Measurements from ENCODE around the gene CAMK2A. TPM values are rescaled to one million over a fixed set of nuclear protein-coding genes. Genes with fewer than 3 reads are reported as not detected.

Gene CAMK2A
- total RNA-seq, 4 donors from 2014 or later: not detected

DNA sequence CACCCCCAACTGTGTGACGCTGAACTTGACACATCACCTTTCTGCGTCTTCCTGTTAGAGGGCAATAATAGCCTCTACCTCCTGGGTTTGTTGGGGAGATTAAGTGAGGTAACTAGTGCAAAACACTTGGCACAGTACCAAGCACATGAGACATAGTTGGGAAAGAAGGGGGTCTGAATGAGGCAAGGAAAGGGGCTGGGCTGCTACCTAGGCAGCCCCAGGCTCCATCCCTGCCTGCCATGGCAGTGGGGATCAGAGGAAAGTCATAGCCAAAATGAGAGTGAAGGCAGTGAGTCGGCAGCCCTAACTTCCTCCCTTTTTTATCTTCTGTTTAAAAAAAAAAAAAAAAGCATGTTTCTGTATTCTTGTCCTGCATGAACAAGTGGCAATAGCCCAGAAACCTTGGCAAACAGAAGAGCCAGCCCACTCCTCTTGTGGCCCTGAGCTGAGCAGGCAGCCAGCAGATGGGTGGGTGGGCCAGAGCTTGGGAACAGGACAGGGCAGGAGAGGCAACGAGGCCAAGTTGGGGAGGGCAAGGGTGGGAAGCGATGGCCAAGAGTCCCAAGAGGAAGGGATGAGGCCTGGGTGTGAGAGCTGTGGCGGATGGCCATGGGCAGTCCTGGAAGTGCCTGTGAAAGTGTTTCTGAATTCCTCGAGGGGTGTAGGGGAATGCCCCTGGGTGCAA is 11.4 kb downstream of the CAMK2A start:
- 53 to 67% methylated on average over 7 of the region's 7 CpGs for WGBS, 2 donors
- TF ChIP-seq POLR2A (IDR thresholded peaks at IDR 0.05): no peak
- TF ChIP-seq, protein P1, sequence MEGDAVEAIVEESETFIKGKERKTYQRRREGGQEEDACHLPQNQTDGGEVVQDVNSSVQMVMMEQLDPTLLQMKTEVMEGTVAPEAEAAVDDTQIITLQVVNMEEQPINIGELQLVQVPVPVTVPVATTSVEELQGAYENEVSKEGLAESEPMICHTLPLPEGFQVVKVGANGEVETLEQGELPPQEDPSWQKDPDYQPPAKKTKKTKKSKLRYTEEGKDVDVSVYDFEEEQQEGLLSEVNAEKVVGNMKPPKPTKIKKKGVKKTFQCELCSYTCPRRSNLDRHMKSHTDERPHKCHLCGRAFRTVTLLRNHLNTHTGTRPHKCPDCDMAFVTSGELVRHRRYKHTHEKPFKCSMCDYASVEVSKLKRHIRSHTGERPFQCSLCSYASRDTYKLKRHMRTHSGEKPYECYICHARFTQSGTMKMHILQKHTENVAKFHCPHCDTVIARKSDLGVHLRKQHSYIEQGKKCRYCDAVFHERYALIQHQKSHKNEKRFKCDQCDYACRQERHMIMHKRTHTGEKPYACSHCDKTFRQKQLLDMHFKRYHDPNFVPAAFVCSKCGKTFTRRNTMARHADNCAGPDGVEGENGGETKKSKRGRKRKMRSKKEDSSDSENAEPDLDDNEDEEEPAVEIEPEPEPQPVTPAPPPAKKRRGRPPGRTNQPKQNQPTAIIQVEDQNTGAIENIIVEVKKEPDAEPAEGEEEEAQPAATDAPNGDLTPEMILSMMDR (IDR thresholded peaks at IDR 0.05): no peak
- Histone ChIP-seq H3K4me1 (no peaks in the 10 kb centered on the region), H3K4me3 (replicated peaks in 1 of 3) (no peak overlapping the region), H3K9me3 (no peaks in the 10 kb centered on the region), H3K36me3 (no peaks in the 10 kb centered on the region), H3K27me3 (no peaks in the 10 kb centered on the region), H3K27ac (no peak overlapping the region)
- DNase-seq: no peak
- intact Hi-C loops (cut with DNase I): no loop called here

DNA sequence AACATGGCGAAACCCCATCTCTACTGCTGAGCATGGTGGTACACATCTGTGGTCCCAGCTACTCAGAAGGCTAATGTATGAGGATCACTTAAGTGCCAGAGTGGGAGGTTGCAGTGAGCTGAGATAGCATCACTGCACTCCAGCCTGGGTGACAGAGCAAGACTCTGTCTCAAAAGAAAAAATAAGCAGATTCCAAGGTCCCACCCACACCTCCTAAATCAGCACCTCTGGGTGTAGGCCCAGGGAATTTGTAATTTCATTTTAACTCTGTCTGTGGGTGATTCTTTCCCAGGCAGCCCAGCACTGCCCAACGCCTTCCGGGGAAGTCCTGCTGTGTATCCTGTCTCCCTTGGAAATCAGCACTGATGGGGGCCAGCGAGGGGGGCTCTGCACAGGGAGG is 12.5 kb downstream of the CAMK2A start:
- H3K36me3 ChIP-seq: no peaks in the 10 kb centered on the region
- no peak overlapping the region for H3K4me3 ChIP-seq (replicated peaks in 1 of 3)
- no peaks in the 10 kb centered on the region for H3K9me3 ChIP-seq
- intact Hi-C loops (cut with DNase I): no loop called here
- 80 to 91% methylated on average over 3 to 4 of the region's 4 CpGs for WGBS, 2 donors
- H3K27me3 ChIP-seq: no peaks in the 10 kb centered on the region
- no peak for DNase-seq
- H3K4me1 ChIP-seq: no peaks in the 10 kb centered on the region
- no peak overlapping the region for H3K27ac ChIP-seq
- TF ChIP-seq, protein P1 (IDR thresholded peaks at IDR 0.05): no peak
- TF ChIP-seq POLR2A (IDR thresholded peaks at IDR 0.05): no peak

DNA sequence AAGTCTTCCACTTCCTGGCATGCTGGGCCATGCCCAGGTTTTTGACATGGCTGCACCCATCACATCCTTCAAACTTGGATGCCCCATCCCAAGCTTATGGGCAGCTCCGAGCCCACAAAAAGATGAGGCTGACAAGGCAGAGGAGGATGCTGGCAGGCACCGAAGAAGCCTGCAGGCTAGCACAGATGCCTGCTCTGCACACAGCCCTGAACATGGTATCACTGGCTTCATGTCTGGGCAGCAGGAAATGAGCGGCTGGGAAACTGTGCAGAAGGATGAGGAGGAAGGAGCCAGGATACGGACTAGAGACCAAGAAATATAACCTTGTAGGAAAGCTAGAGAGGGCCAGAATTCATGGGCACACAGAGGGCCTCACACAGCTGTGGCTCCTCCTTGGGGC is 14.8 kb downstream of the CAMK2A start:
- no peak overlapping the region for H3K4me3 ChIP-seq (replicated peaks in 1 of 3)
- TF ChIP-seq, protein P1 (IDR thresholded peaks at IDR 0.05): no peak
- TF ChIP-seq POLR2A (IDR thresholded peaks at IDR 0.05): no peak
- no peaks in the 10 kb centered on the region for H3K9me3 ChIP-seq
- WGBS, 2 donors: 86 to 89% methylated on average over 4 of the region's 4 CpGs
- H3K36me3 ChIP-seq: no peaks in the 10 kb centered on the region
- H3K4me1 ChIP-seq: no peaks in the 10 kb centered on the region
- no peaks in the 10 kb centered on the region for H3K27me3 ChIP-seq
- no peak for DNase-seq
- no peak overlapping the region for H3K27ac ChIP-seq
- intact Hi-C loops (cut with DNase I): no loop called here

- Histone ChIP-seq H3K27me3 (no peaks in the 10 kb centered on the region), H3K36me3 (no peaks in the 10 kb centered on the region), H3K27ac (no peak overlapping the region), H3K4me1 (no peaks in the 10 kb centered on the region), H3K4me3 (replicated peaks in 1 of 3) (no peak overlapping the region), H3K9me3 (no peaks in the 10 kb centered on the region)
- WGBS, 2 donors: 72 to 73% methylated on average over 5 of the region's 5 CpGs
- intact Hi-C loops (cut with DNase I): no loop called here
- DNase-seq: no peak
- no peak for TF ChIP-seq POLR2A (IDR thresholded peaks at IDR 0.05)
- TF ChIP-seq, protein P1 (IDR thresholded peaks at IDR 0.05): no peak
These were observed 17.0 kb downstream of the CAMK2A start for GRCh38 chr5:150272531-150272930.

- Histone ChIP-seq H3K27ac (no peak overlapping the region), H3K4me1 (no peaks in the 10 kb centered on the region), H3K36me3 (no peaks in the 10 kb centered on the region), H3K27me3 (no peaks in the 10 kb centered on the region), H3K4me3 (replicated peaks in 1 of 3) (no peak overlapping the region), H3K9me3 (no peaks in the 10 kb centered on the region)
- no peak for DNase-seq
- no peak for TF ChIP-seq POLR2A (IDR thresholded peaks at IDR 0.05)
- intact Hi-C loops (cut with DNase I): no loop called here
- 66 to 78% methylated on average over 5 of the region's 5 CpGs for WGBS, 2 donors
These were observed 17.6 kb downstream of the CAMK2A start for GRCh38 chr5:150271923-150272322.
